AG04449 (cell line): ENCODE measurements around the gene NOB1.
A peak's percentile ranks its signal among the peaks of the same experiment; 100 is the strongest.

Experiments
- CTCF ChIA-PET: fragments of 350-600 bp; formaldehyde crosslinking; extraction: SDS; loops from one replicate; lab custom pipeline; 2021; ENCODE audit warnings: antibody characterized with exemption; lab: Yijun Ruan, JAX
- POLR2A ChIA-PET: fragments of 400-600, 350-600 bp; formaldehyde crosslinking; extraction: SDS; loops from one replicate; lab custom pipeline; 2020; ENCODE audit warnings: antibody characterized with exemption, inconsistent platforms; lab: Yijun Ruan, JAX
- DNase-seq: peaks from one replicate; pipeline ENCODE4 v3.0.0-alpha.2; 2010; ENCODE audit warnings: low read depth, low spot score
- H3K4me3 ChIP-seq: 2 replicates; pipeline ENCODE4 v1.5.1; 2011; ENCODE audit warnings: low read depth, mild to moderate bottlenecking, control low read depth, low read length
- CTCF ChIP-seq: IDR thresholded peaks from one replicate; pipeline ENCODE4 v1.5.1; 2011; ENCODE audit warnings: mild to moderate bottlenecking, moderate library complexity, low read length, control low read depth, inconsistent platforms; ENCODE audit not compliant: insufficient read depth; ENCODE audit errors: missing control alignments

Gene NOB1

GRCh38 chr16:69754469-69755310, at the start of gene NOB1:
Gene NOB1, minus strand, starts transcription at chr16:69754926. Its CDS starts 16 bp downstream, at chr16:69754910.
- POLR2A ChIA-PET = interaction anchor here (0.8 to 1.9 kb wide), 6 partner anchors 8 to 186 kb away, joined by 3 to 11 read pairs (median 4); partner anchors contain the start of genes NQO1 and WWP2
- peak within 1 kb of the TSS; percentile 95 for H3K4me3 ChIP-seq
- CTCF ChIA-PET = interaction anchor here (0.6 to 6.5 kb wide), 57 partner anchors 9 to 443 kb away, joined by 3 to 154 read pairs (median 4); partner anchors contain the start of genes NIP7, NQO1 and TERF2
- peak; percentile 97 for TF ChIP-seq CTCF
- DNase-seq = peak; percentile 82

GRCh38 chr16:69804297-69804696, 49.6 kb upstream of the NOB1 start:
- DNase-seq = no peak
- no peak for TF ChIP-seq CTCF
- ChIA-PET POLR2A (no interaction called here), CTCF (interaction anchor here (0.6 to 1.7 kb wide), 7 partner anchors 9 to 126 kb away, joined by 3 to 8 read pairs (median 3); partner anchors contain the start of gene NOB1)
- H3K4me3 ChIP-seq = no peak overlapping the region

- H3K4me3 ChIP-seq = no peak overlapping the region
- ChIA-PET CTCF (interaction anchor here (0.8 to 13.6 kb wide), 2 partner anchors 132 to 361 kb away, joined by 3 to 598 read pairs; no protein-coding TSS in a partner anchor), POLR2A (no interaction called here)
- DNase-seq = no peak
- no peak for TF ChIP-seq CTCF
Observed at GRCh38 chr16:69799611-69800031, 44.9 kb upstream of the NOB1 start.

- ChIA-PET CTCF (interaction anchor here (0.8 to 13.6 kb wide), 8 partner anchors 8 to 360 kb away, joined by 3 to 598 read pairs (median 3); no protein-coding TSS in a partner anchor), POLR2A (no interaction called here)
- H3K4me3 ChIP-seq = no peak overlapping the region
- TF ChIP-seq CTCF = peak; percentile 13
- no peak for DNase-seq
Observed at GRCh38 chr16:69798466-69798865, 43.7 kb upstream of the NOB1 start.

GRCh38 chr16:69796285-69797118, 41.8 kb upstream of the NOB1 start:
- CTCF ChIA-PET = interaction anchor here (0.6 to 13.6 kb wide), 37 partner anchors 9 to 219 kb away, joined by 3 to 598 read pairs (median 5); no protein-coding TSS in a partner anchor
- H3K4me3 ChIP-seq = no peak overlapping the region
- DNase-seq = no peak
- POLR2A ChIA-PET = no interaction called here
- TF ChIP-seq CTCF = peak; percentile 69
